Thoracic aorta (tissue), 2 donors: Measurements from ENCODE around the gene KIF1A. TPM values are rescaled to one million over a fixed set of nuclear protein-coding genes. Genes with fewer than 3 reads are reported as not detected.
"Not testable (repeated sequence)": the region's sequence is repeated elsewhere in the genome, so short reads cannot be mapped to it uniquely, and the experiment has no call there.

Experiments
- ATAC-seq: fragments of 150-250 bp; one replicate; pipeline ENCODE4 v1.8.0; 2017; ENCODE audit warnings: low read depth; ENCODE audit not compliant: insufficient number of reproducible peaks, low FRiP score
- DNase-seq: peaks from one replicate; pipeline ENCODE4 v3.0.0-alpha.2; 2020; ENCODE audit warnings: low spot score
- H3K27ac ChIP-seq, 2 donors: fragments of 200-600 bp; sonication (generic); 1 replicate in 1 of 2; 2 replicates in 1 of 2; pipeline ENCODE4 v1.5.1; 2016; ENCODE audit warnings: mild to moderate bottlenecking in 2 of 2, moderate library complexity in 2 of 2
- H3K27me3 ChIP-seq: fragments of 200-600 bp; sonication (generic); replicated peaks from 2 replicates; pipeline ENCODE4 v1.6.0; 2016; ENCODE audit warnings: mild to moderate bottlenecking; ENCODE audit not compliant: insufficient read depth
- H3K36me3 ChIP-seq: fragments of 200-600 bp; sonication (generic); one replicate; pipeline ENCODE4 v1.5.1; 2016
- H3K4me1 ChIP-seq, 2 donors: fragments of 200-600 bp; sonication (generic); 1 replicate in 1 of 2; 2 replicates in 1 of 2; pipeline versions ENCODE4 v1.5.1 to v1.6.0; 2016; ENCODE audit warnings: low read depth in 2 of 2, mild to moderate bottlenecking in 1 of 2; ENCODE audit not compliant: control insufficient read depth in 1 of 2
- H3K4me3 ChIP-seq: fragments of 200-600 bp; sonication (generic); 2 replicates; pipeline ENCODE4 v1.5.1; 2016; ENCODE audit warnings: mild to moderate bottlenecking
- H3K9me3 ChIP-seq: fragments of 200-600 bp; sonication (generic); 2 replicates; pipeline ENCODE4 v1.5.1; 2016
- total RNA-seq, 2 donors: library from RNA; depleted of rRNA; stranded (reverse); fragments of >200 nt; gene quantifications; one replicate each; pipeline versions ENCODE4 v1.1.0 to v1.2.3, GENCODE V29; 2016
- TF ChIP-seq, protein P1 (sequence below): fragments of 200-600 bp; sonication (generic); IDR thresholded peaks from one replicate; pipeline ENCODE4 v1.5.1; 2019; ENCODE audit warnings: antibody characterized with exemption

The KIF1A gene
- total RNA-seq, 2 donors from 2014 or later = 0.92 TPM; not detected in 1

DNA sequence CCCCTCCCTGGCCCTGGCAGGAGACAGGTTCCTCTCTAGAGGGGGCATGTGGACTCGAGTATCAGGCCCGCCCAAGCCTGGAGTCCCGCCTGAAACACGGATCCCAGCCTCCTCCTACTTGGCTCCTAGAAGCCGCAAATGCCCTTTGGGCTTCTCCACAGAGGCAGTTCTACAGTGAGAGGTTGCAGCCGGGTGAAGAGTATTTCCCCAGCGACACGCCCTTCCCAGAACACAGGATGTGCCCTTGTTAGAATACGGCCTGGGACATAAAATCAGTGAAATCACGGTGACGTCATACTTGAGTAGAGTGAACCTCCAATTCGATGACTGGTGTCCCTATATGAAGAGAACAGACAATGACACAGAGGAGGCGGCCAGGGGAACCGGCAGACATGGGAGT is 142.0 kb downstream of the KIF1A start:
- not testable (repeated sequence) for ATAC-seq, H3K27ac ChIP-seq, DNase-seq, H3K36me3 ChIP-seq, H3K9me3 ChIP-seq, H3K27me3 ChIP-seq, H3K4me3 ChIP-seq, H3K4me1 ChIP-seq

DNA sequence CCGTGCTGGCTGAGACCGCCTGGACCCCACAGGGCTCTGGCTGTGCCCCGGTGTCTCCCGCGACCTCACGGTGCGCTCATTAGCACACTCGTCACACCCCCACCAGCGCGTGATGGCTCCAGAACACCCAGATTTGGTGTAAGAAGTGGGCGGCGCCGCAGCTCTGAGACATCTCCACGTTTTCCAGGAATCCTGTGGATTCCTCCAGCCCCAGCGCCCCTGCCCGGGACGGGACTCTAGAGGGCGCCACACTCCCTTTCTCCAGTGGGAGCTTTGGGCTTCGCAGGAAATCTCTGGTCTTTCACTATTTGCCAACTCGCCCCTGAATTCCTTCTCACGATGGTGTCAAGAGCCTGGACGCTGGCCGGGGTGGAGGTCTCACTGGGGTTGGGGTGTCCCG is 144.7 kb downstream of the KIF1A start:
- not testable (repeated sequence) for ATAC-seq, H3K4me3 ChIP-seq, DNase-seq, H3K4me1 ChIP-seq, H3K9me3 ChIP-seq, H3K36me3 ChIP-seq, H3K27ac ChIP-seq, H3K27me3 ChIP-seq

DNA sequence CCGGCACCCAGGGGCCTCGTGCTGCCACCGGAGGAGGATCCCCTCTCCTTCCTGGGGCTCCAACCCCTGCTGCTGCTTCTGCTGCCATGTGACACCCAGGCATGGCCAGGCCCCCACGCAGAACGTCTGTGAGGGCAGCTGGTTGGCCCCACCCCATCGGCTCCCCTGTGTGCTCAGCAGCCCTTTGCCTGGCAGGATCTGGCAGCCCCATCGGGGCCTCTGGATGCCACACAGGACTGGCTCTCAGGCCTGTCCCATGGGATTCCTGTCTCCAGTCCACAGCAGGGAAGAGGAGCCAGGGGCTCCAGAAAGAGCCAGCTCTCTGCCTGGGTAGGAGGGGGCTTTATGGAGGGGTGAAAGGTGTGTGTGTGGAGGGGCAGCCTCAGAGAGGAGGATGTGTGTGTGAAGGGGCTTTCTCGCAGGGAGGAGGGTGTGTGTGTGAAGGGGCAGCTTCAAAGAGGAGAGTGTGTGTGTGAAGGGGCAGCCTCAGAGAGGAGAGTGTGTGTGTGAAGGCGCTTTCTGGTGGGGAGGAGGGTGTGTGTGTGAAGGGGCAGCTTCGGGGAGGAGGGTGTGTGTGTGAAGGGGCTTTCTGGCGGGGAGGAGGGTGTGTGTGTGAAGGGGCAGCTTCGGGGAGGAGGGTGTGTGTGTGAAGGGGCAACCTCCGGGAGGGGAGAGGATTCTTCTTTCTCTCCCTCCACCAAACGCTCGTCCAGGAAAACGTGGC is 145.4 kb downstream of the KIF1A start:
- not testable (repeated sequence) for DNase-seq, H3K4me3 ChIP-seq, H3K9me3 ChIP-seq, ATAC-seq, H3K27ac ChIP-seq, H3K27me3 ChIP-seq, H3K4me1 ChIP-seq, H3K36me3 ChIP-seq

DNA sequence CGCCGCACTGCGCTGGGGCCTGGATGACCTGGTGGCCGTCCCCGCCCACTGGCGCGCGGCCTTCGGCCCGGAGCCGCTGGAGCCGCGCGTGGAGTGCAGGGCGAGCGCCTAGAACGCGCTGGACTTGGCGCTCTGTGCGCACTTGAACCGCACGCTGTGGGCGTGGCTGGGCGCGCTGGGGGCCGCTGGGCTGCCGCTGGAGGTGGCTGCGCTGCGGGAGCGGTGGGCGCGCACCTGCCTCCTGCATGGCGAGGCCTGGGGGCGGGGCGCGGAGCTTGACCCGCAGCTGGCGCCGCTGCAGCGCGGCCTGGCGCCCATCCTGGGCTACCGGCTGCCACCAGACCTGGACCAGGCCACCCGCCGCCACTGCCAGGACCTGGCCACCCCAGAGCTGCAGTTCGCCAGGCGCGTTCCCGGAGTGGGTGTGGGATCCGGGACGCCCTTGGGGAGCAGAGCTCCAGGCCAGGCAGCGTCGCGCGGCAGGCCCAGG is 147.3 kb downstream of the KIF1A start:
- no peaks in the 10 kb centered on the region for H3K27me3 ChIP-seq
- no peak overlapping the region for H3K4me3 ChIP-seq
- H3K9me3 ChIP-seq = no peaks in the 10 kb centered on the region
- no peak for ATAC-seq
- H3K36me3 ChIP-seq = no peaks in the 10 kb centered on the region
- no peaks in the 10 kb centered on the region for H3K4me1 ChIP-seq
- H3K27ac ChIP-seq = no peak overlapping the region
- TF ChIP-seq, protein P1, sequence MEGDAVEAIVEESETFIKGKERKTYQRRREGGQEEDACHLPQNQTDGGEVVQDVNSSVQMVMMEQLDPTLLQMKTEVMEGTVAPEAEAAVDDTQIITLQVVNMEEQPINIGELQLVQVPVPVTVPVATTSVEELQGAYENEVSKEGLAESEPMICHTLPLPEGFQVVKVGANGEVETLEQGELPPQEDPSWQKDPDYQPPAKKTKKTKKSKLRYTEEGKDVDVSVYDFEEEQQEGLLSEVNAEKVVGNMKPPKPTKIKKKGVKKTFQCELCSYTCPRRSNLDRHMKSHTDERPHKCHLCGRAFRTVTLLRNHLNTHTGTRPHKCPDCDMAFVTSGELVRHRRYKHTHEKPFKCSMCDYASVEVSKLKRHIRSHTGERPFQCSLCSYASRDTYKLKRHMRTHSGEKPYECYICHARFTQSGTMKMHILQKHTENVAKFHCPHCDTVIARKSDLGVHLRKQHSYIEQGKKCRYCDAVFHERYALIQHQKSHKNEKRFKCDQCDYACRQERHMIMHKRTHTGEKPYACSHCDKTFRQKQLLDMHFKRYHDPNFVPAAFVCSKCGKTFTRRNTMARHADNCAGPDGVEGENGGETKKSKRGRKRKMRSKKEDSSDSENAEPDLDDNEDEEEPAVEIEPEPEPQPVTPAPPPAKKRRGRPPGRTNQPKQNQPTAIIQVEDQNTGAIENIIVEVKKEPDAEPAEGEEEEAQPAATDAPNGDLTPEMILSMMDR = no peak
- DNase-seq = no peak

DNA sequence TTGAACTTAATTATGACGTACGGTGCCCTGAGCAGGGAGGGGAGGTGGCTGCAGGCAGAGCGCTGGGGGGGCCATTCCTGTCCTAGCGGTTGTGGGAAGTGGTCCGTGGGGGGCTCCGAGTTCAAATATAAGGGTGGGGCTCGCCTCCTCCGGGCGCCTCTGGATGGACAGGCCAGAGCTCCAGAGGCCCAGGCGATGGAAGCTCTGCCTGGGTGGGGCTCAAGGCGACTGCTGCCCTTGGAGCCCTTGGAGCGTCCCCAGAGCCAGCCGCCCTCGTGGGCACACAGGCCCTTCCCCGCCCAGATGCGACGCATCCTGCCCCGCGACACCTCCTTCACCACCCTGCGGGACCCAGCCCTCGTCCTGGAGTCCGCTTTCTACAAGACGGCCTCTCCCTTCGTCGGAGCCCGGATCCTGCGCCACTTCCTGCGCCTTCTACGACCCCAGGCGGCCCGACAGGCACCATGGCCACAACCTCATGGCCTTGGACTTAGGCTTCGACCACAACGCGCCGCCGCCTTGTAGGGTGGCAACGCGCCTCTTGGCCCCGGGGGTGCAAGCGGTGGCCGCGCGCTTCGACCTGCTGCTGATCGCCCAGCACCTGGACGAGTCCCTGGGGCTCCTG is 147.8 kb downstream of the KIF1A start:
- no peak overlapping the region for H3K27ac ChIP-seq
- no peaks in the 10 kb centered on the region for H3K27me3 ChIP-seq
- H3K9me3 ChIP-seq = no peaks in the 10 kb centered on the region
- no peak overlapping the region for H3K4me3 ChIP-seq
- no peaks in the 10 kb centered on the region for H3K36me3 ChIP-seq
- DNase-seq (no peak), ATAC-seq (no peak)
- TF ChIP-seq, protein P1 = no peak
- no peaks in the 10 kb centered on the region for H3K4me1 ChIP-seq

DNA sequence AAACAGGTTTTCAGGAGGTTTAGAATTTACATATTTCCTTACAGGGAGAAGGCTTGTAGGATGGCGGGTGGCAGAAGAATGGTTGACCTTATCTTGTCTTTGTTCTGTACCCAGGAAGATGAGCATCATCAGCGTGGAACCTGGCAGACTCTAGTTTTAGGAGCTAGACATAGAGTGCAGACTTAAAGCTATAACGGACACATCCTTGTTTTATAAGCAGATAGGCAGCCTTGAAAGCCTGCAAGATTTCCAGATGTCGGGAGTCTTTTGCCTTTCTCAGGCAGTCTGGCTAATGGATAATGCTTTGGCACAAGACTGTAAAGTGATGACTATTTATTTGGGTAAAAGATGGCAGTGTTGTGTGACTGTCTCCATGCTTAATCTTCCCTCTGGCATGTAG is 149.1 kb downstream of the KIF1A start:
- Histone ChIP-seq H3K36me3 (no peaks in the 10 kb centered on the region), H3K4me1 (no peaks in the 10 kb centered on the region), H3K4me3 (no peak overlapping the region), H3K27me3 (no peaks in the 10 kb centered on the region), H3K9me3 (no peaks in the 10 kb centered on the region), H3K27ac (no peak overlapping the region)
- TF ChIP-seq, protein P1 = no peak
- ATAC-seq = no peak
- DNase-seq = no peak
